ENCODE measurements around the gene TMPRSS12.
"Not testable (repeated sequence)": the region's sequence is repeated elsewhere in the genome, so short reads cannot be mapped to it uniquely, and the experiment has no call there.

TMPRSS12 gene

GRCh38 chr12:50859621-50860310 is 17.0 kb downstream of the TMPRSS12 start:
- FAIRE-seq (no peak), DNase-seq (ENCODE audit: insufficient read length, low spot score) (no peak)
- TF ChIP-seq PAX5 (IDR thresholded peaks at IDR 0.05; ENCODE audit: insufficient read depth, low read length, severe bottlenecking) (no peak), POU2F2 (IDR thresholded peaks at IDR 0.05; ENCODE audit: low read depth, low read length) (no peak), SPI1 (IDR thresholded peaks at IDR 0.05; ENCODE audit: low read depth, low read length) (no peak), POLR2AphosphoS5 (IDR thresholded peaks at IDR 0.05; ENCODE audit: low read depth, low read length) (no peak), POLR2A (IDR thresholded peaks at IDR 0.05; ENCODE audit: low read depth, low read length) (no peak), TAF1 (IDR thresholded peaks at IDR 0.05; ENCODE audit: low read depth, low read length) (no peak)

- no peak for DNase-seq (ENCODE audit: insufficient read length, low spot score)
- no peak for FAIRE-seq
- TF ChIP-seq POU2F2 (IDR thresholded peaks at IDR 0.05; ENCODE audit: low read depth, low read length): no peak
- TF ChIP-seq POLR2AphosphoS5 (IDR thresholded peaks at IDR 0.05; ENCODE audit: low read depth, low read length): no peak
- no peak for TF ChIP-seq POLR2A (IDR thresholded peaks at IDR 0.05; ENCODE audit: low read depth, low read length)
- TF ChIP-seq SPI1 (IDR thresholded peaks at IDR 0.05; ENCODE audit: low read depth, low read length): no peak
- no peak for TF ChIP-seq TAF1 (IDR thresholded peaks at IDR 0.05; ENCODE audit: low read depth, low read length)
- TF ChIP-seq PAX5 (IDR thresholded peaks at IDR 0.05; ENCODE audit: insufficient read depth, low read length, severe bottlenecking): no peak
Observed at GRCh38 chr12:50862316-50862715, 19.6 kb downstream of the TMPRSS12 start.

- no peak for DNase-seq (ENCODE audit: insufficient read length, low spot score)
- no peak for FAIRE-seq
- TF ChIP-seq SPI1 (IDR thresholded peaks at IDR 0.05; ENCODE audit: low read depth, low read length): no peak
- no peak for TF ChIP-seq POU2F2 (IDR thresholded peaks at IDR 0.05; ENCODE audit: low read depth, low read length)
- no peak for TF ChIP-seq POLR2A (IDR thresholded peaks at IDR 0.05; ENCODE audit: low read depth, low read length)
- no peak for TF ChIP-seq POLR2AphosphoS5 (IDR thresholded peaks at IDR 0.05; ENCODE audit: low read depth, low read length)
- no peak for TF ChIP-seq TAF1 (IDR thresholded peaks at IDR 0.05; ENCODE audit: low read depth, low read length)
Observed at GRCh38 chr12:50865266-50865665, 22.5 kb downstream of the TMPRSS12 start.

GRCh38 chr12:50868881-50869280 is 26.2 kb downstream of the TMPRSS12 start:
- not testable (repeated sequence) for FAIRE-seq; DNase-seq (ENCODE audit: insufficient read length, low spot score)

GRCh38 chr12:50882563-50882962 is 39.8 kb downstream of the TMPRSS12 start:
- no peak for FAIRE-seq

GRCh38 chr12:50887191-50887590 is 44.5 kb downstream of the TMPRSS12 start:
- TF ChIP-seq POU2F2 (IDR thresholded peaks at IDR 0.05; ENCODE audit: low read depth, low read length) (no peak), TAF1 (IDR thresholded peaks at IDR 0.05; ENCODE audit: low read depth, low read length) (no peak), POLR2A (IDR thresholded peaks at IDR 0.05; ENCODE audit: low read depth, low read length) (no peak), SPI1 (IDR thresholded peaks at IDR 0.05; ENCODE audit: low read depth, low read length) (no peak), POLR2AphosphoS5 (IDR thresholded peaks at IDR 0.05; ENCODE audit: low read depth, low read length) (no peak), PAX5 (IDR thresholded peaks at IDR 0.05; ENCODE audit: insufficient read depth, low read length, severe bottlenecking) (no peak)
- no peak for FAIRE-seq
- DNase-seq (ENCODE audit: insufficient read length, low spot score): no peak

More at GRCh38 chr12:50882563-50882962, 39.8 kb downstream of the TMPRSS12 start:
- TF ChIP-seq TAF1 (IDR thresholded peaks at IDR 0.05; ENCODE audit: low read depth, low read length): no peak
- no peak for TF ChIP-seq POLR2AphosphoS5 (IDR thresholded peaks at IDR 0.05; ENCODE audit: low read depth, low read length)
- TF ChIP-seq POLR2A (IDR thresholded peaks at IDR 0.05; ENCODE audit: low read depth, low read length): no peak
- TF ChIP-seq POU2F2 (IDR thresholded peaks at IDR 0.05; ENCODE audit: low read depth, low read length): no peak
- TF ChIP-seq SPI1 (IDR thresholded peaks at IDR 0.05; ENCODE audit: low read depth, low read length): no peak
- TF ChIP-seq PAX5 (IDR thresholded peaks at IDR 0.05; ENCODE audit: insufficient read depth, low read length, severe bottlenecking): no peak
- no peak for DNase-seq (ENCODE audit: insufficient read length, low spot score)

- TF ChIP-seq POU2F2 (IDR thresholded peaks at IDR 0.05; ENCODE audit: low read depth, low read length): no peak
- no peak for TF ChIP-seq PAX5 (IDR thresholded peaks at IDR 0.05; ENCODE audit: insufficient read depth, low read length, severe bottlenecking)
- no peak for TF ChIP-seq TAF1 (IDR thresholded peaks at IDR 0.05; ENCODE audit: low read depth, low read length)
- no peak for TF ChIP-seq SPI1 (IDR thresholded peaks at IDR 0.05; ENCODE audit: low read depth, low read length)
- TF ChIP-seq POLR2AphosphoS5 (IDR thresholded peaks at IDR 0.05; ENCODE audit: low read depth, low read length): no peak
- TF ChIP-seq POLR2A (IDR thresholded peaks at IDR 0.05; ENCODE audit: low read depth, low read length): no peak
- DNase-seq (ENCODE audit: insufficient read length, low spot score) (no peak), FAIRE-seq (no peak)
Observed at GRCh38 chr12:50888666-50889065, 45.9 kb downstream of the TMPRSS12 start.

GRCh38 chr12:50894241-50894640 is 51.5 kb downstream of the TMPRSS12 start:
- TF ChIP-seq PAX5 (IDR thresholded peaks at IDR 0.05; ENCODE audit: insufficient read depth, low read length, severe bottlenecking): no peak
- no peak for TF ChIP-seq POLR2AphosphoS5 (IDR thresholded peaks at IDR 0.05; ENCODE audit: low read depth, low read length)
- TF ChIP-seq SPI1 (IDR thresholded peaks at IDR 0.05; ENCODE audit: low read depth, low read length): no peak
- no peak for TF ChIP-seq POU2F2 (IDR thresholded peaks at IDR 0.05; ENCODE audit: low read depth, low read length)
- no peak for TF ChIP-seq TAF1 (IDR thresholded peaks at IDR 0.05; ENCODE audit: low read depth, low read length)
- TF ChIP-seq POLR2A (IDR thresholded peaks at IDR 0.05; ENCODE audit: low read depth, low read length): no peak
- no peak for FAIRE-seq
- DNase-seq (ENCODE audit: insufficient read length, low spot score): no peak

- no peak for TF ChIP-seq POLR2AphosphoS5 (IDR thresholded peaks at IDR 0.05; ENCODE audit: low read depth, low read length)
- TF ChIP-seq POU2F2 (IDR thresholded peaks at IDR 0.05; ENCODE audit: low read depth, low read length): no peak
- no peak for TF ChIP-seq PAX5 (IDR thresholded peaks at IDR 0.05; ENCODE audit: insufficient read depth, low read length, severe bottlenecking)
- no peak for TF ChIP-seq POLR2A (IDR thresholded peaks at IDR 0.05; ENCODE audit: low read depth, low read length)
- TF ChIP-seq TAF1 (IDR thresholded peaks at IDR 0.05; ENCODE audit: low read depth, low read length): no peak
- no peak for TF ChIP-seq SPI1 (IDR thresholded peaks at IDR 0.05; ENCODE audit: low read depth, low read length)
- DNase-seq (ENCODE audit: insufficient read length, low spot score) (no peak), FAIRE-seq (no peak)
Observed at GRCh38 chr12:50901685-50902113, 59.0 kb downstream of the TMPRSS12 start.

- DNase-seq (ENCODE audit: insufficient read length, low spot score); FAIRE-seq: not testable (repeated sequence)
Observed at GRCh38 chr12:50908479-50908878, 65.8 kb downstream of the TMPRSS12 start.

GRCh38 chr12:50912361-50912760 is 69.6 kb downstream of the TMPRSS12 start:
- not testable (repeated sequence) for FAIRE-seq; DNase-seq (ENCODE audit: insufficient read length, low spot score)
